H1 (cell line): ENCODE measurements around the gene NDUFB8. TPM values are rescaled to one million over a fixed set of nuclear protein-coding genes. Genes with fewer than 3 reads are reported as not detected.

Experiments used
- CTCF ChIA-PET: fragments of 300-600 bp; sonication (Branson Sonifier 250); formaldehyde crosslinking; loops from one replicate; lab custom pipeline; 2021; ENCODE audit not compliant: partially characterized antibody; lab: Charles Lee
- POLR2A ChIA-PET: fragments of 300-600 bp; sonication (Branson Sonifier 250); formaldehyde crosslinking; loops from one replicate; lab custom pipeline; 2021; ENCODE audit warnings: inconsistent platforms; ENCODE audit not compliant: partially characterized antibody; lab: Charles Lee
- DNase-seq, 2 experiments: peaks; one replicate each; pipeline versions ENCODE4 v3.0.0 to v3.0.0-alpha.2; 2010 to 2022; ENCODE audit warnings: low spot score in 2 of 2, low read depth in 1 of 2, mixed read lengths in 1 of 2
- FAIRE-seq: peaks from 2 replicates; lab custom pipeline; 2011; peaks lifted over from hg19 to GRCh38; lab: Jason Lieb, UNC
- H2AFZ ChIP-seq: 2 replicates; pipeline ENCODE4 v1.8.1; 2012; ENCODE audit warnings: low read length, inconsistent platforms
- H2AK5ac ChIP-seq: 2 replicates; pipeline ENCODE4 v1.6.1; 2013; ENCODE audit warnings: low read depth, low read length
- H2BK120ac ChIP-seq: replicated peaks from 2 replicates; pipeline ENCODE3; 2013; ENCODE audit warnings: low read depth, low read length, inconsistent platforms
- H2BK12ac ChIP-seq: 2 replicates; pipeline ENCODE4 v1.6.1; 2013; ENCODE audit warnings: low read depth, low read length
- H2BK15ac ChIP-seq: 2 replicates; pipeline ENCODE4 v1.6.1; 2013; ENCODE audit warnings: low read length
- H2BK20ac ChIP-seq: 2 replicates; pipeline ENCODE4 v1.6.1; 2013; ENCODE audit warnings: low read length
- H2BK5ac ChIP-seq: 2 replicates; pipeline ENCODE4 v1.6.1; 2013; ENCODE audit warnings: low read depth, low read length
- H3K14ac ChIP-seq: 2 replicates; pipeline ENCODE4 v1.6.1; 2013; ENCODE audit warnings: inconsistent platforms; ENCODE audit not compliant: insufficient read length
- H3K18ac ChIP-seq: 2 replicates; pipeline ENCODE4 v1.6.1; 2013; ENCODE audit warnings: low read length; ENCODE audit errors: extremely low read depth
- H3K23ac ChIP-seq: 2 replicates; pipeline ENCODE4 v1.6.1; 2013; ENCODE audit warnings: inconsistent platforms; ENCODE audit not compliant: insufficient read length
- H3K23me2 ChIP-seq: 2 replicates; pipeline ENCODE4 v1.6.1; 2013; ENCODE audit warnings: low read depth, low read length
- H3K27ac ChIP-seq: 2 replicates; pipeline ENCODE4 v1.6.1; 2011; ENCODE audit warnings: low read depth, low read length, inconsistent platforms
- H3K27me3 ChIP-seq, 4 experiments: replicated peaks in 1 of 4; 1 replicate in 1 of 4; 2 replicates in 3 of 4; pipeline versions ENCODE4 v1.6.1 to v1.8.1; 2011 to 2013; ENCODE audit warnings: low read length in 3 of 4, mild to moderate bottlenecking in 3 of 4, inconsistent platforms in 2 of 4, mixed read lengths in 2 of 4, moderate library complexity in 1 of 4; ENCODE audit not compliant: control insufficient read depth in 3 of 4, insufficient read depth in 3 of 4; ENCODE audit errors: extremely low read depth in 1 of 4
- H3K36me3 ChIP-seq, 4 experiments: 2 replicates each; pipeline versions ENCODE4 v1.6.1 to v1.8.1; 2011 to 2013; ENCODE audit warnings: mild to moderate bottlenecking in 4 of 4, low read length in 3 of 4, moderate library complexity in 2 of 4, control low read depth in 1 of 4, inconsistent platforms in 1 of 4; ENCODE audit not compliant: insufficient read depth in 4 of 4, control insufficient read depth in 2 of 4
- H3K4ac ChIP-seq: replicated peaks from 2 replicates; pipeline ENCODE3; 2013; ENCODE audit warnings: low read length, low read depth, mixed read lengths, inconsistent platforms; ENCODE audit not compliant: insufficient read length
- H3K4me1 ChIP-seq, 4 experiments: replicated peaks in 1 of 4; 1 replicate in 1 of 4; 2 replicates in 3 of 4; pipeline versions ENCODE4 v1.6.1 to v1.8.1; 2011 to 2013; ENCODE audit warnings: low read length in 3 of 4, inconsistent platforms in 2 of 4, mixed read lengths in 1 of 4; ENCODE audit not compliant: insufficient read depth in 4 of 4, control insufficient read depth in 3 of 4
- H3K4me2 ChIP-seq, 2 experiments: 2 replicates each; pipeline versions ENCODE4 v1.6.1 to v1.8.1; 2011 to 2013; ENCODE audit warnings: low read depth in 2 of 2, low read length in 2 of 2, control low read depth in 1 of 2, inconsistent platforms in 1 of 2, mild to moderate bottlenecking in 1 of 2; ENCODE audit not compliant: insufficient read depth in 1 of 2
- H3K4me3 ChIP-seq, 4 experiments: fragments of 200-600, 300-600 bp in 1 of 4; sonication (generic), shearing (Covaris generic), sonication (Bioruptor Twin) in 1 of 4; 2 replicates each; pipeline versions ENCODE4 v1.5.1 to v1.8.1; 2011 to 2016; ENCODE audit warnings: low read length in 4 of 4, low read depth in 3 of 4, control low read depth in 2 of 4, inconsistent platforms in 2 of 4, mild to moderate bottlenecking in 2 of 4, mixed read lengths in 1 of 4, moderate library complexity in 1 of 4; ENCODE audit not compliant: insufficient read depth in 2 of 4; ENCODE audit errors: extremely low read depth in 1 of 4
- H3K56ac ChIP-seq: replicated peaks from 2 replicates; pipeline ENCODE3; 2013; ENCODE audit warnings: low read depth, mild to moderate bottlenecking, mixed read lengths, low read length, inconsistent platforms; ENCODE audit not compliant: insufficient read length
- H3K79me1 ChIP-seq: 2 replicates; pipeline ENCODE4 v1.6.1; 2013; ENCODE audit warnings: low read depth, low read length, control low read depth
- H3K79me2 ChIP-seq, 2 experiments: 2 replicates each; pipeline versions ENCODE4 v1.6.1 to v1.8.1; 2012 to 2013; ENCODE audit warnings: low read length in 2 of 2, mild to moderate bottlenecking in 2 of 2, inconsistent platforms in 1 of 2; ENCODE audit not compliant: insufficient read depth in 2 of 2, control insufficient read depth in 1 of 2
- H3K9ac ChIP-seq, 4 experiments: replicated peaks in 1 of 4; 1 replicate in 1 of 4; 2 replicates in 3 of 4; pipeline versions ENCODE4 v1.6.1 to v1.8.1; 2011 to 2013; ENCODE audit warnings: low read depth in 3 of 4, low read length in 3 of 4, control low read depth in 2 of 4, mild to moderate bottlenecking in 2 of 4, moderate library complexity in 2 of 4, inconsistent platforms in 1 of 4; ENCODE audit errors: extremely low read depth in 1 of 4
- H3K9me3 ChIP-seq, 2 experiments: 2 replicates each; pipeline versions ENCODE4 v1.6.1 to v1.8.1; 2012 to 2013; ENCODE audit warnings: mild to moderate bottlenecking in 2 of 2, moderate library complexity in 2 of 2, control low read depth in 1 of 2, inconsistent platforms in 1 of 2, low read depth in 1 of 2, low read length in 1 of 2, mixed read lengths in 1 of 2; ENCODE audit not compliant: insufficient read depth in 2 of 2
- H4K20me1 ChIP-seq, 2 experiments: replicated peaks in 1 of 2; 2 replicates each; pipeline versions ENCODE3 to v1.8.1; 2011 to 2013; ENCODE audit warnings: inconsistent platforms in 2 of 2, low read length in 2 of 2, mild to moderate bottlenecking in 1 of 2; ENCODE audit not compliant: insufficient read depth in 2 of 2, control insufficient read depth in 1 of 2
- H4K5ac ChIP-seq: 2 replicates; pipeline ENCODE4 v1.6.1; 2013; ENCODE audit warnings: low read length, low read depth, mixed read lengths, inconsistent platforms; ENCODE audit not compliant: insufficient read length
- H4K8ac ChIP-seq: 2 replicates; pipeline ENCODE4 v1.8.0; 2013; ENCODE audit warnings: mild to moderate bottlenecking, moderate library complexity, low read length, inconsistent platforms; ENCODE audit not compliant: insufficient read depth; ENCODE audit errors: extremely low read depth
- H4K91ac ChIP-seq: replicated peaks from 2 replicates; pipeline ENCODE3; 2013; ENCODE audit warnings: low read length, mixed read lengths, inconsistent platforms; ENCODE audit not compliant: insufficient read length
- ASH2L ChIP-seq: fragments of 200-600, 300-600 bp; sonication (generic); IDR thresholded peaks from one replicate; pipeline ENCODE4 v1.7.1; 2017; ENCODE audit warnings: low read length
- SIX5 ChIP-seq: IDR thresholded peaks from 2 replicates; pipeline ENCODE4 v1.6.1; 2011; ENCODE audit warnings: mild to moderate bottlenecking, low read depth, low read length
- whole genome bisulfite sequencing, 2 experiments: shearing (Covaris generic) in 1 of 2; methylation state at CpG; one replicate each; pipeline versions ENCODE4 v1.1.6 to v1.1.7; 2013 to 2015; ENCODE audit warnings: low lambda C conversion rate in 2 of 2, mixed read lengths in 2 of 2, inconsistent platforms in 1 of 2, low coverage in 1 of 2, missing lambda C conversion rate in 1 of 2; ENCODE audit not compliant: insufficient replicate concordance in 2 of 2, insufficient coverage in 1 of 2, insufficient read length in 1 of 2; ENCODE audit errors: extremely low coverage in 1 of 2, missing lambda C conversion rate in 1 of 2; 5-methylcytosine and 5-hydroxymethylcytosine counted together
- polyA plus RNA-seq, 7 experiments: library from polyadenylated mRNA; depleted of rRNA in 3 of 7; stranded (reverse) in 5 of 7; unstranded in 2 of 7; fragments of >200 nt in 5 of 7; fragments of 200-250 nt in 2 of 7; gene quantifications; 1 replicate in 5 of 7; 2 replicates in 1 of 7; 4 replicates in 1 of 7; pipeline versions ENCODE4 v1.2.1 to v1.2.3, GENCODE V29; 2011 to 2013; ENCODE audit warnings: missing spikeins in 2 of 7, mixed read lengths in 2 of 7
- total RNA-seq: library from RNA; stranded (reverse); fragmentation: NEBNext Ultra II Directional; extraction: Animal tissue kit (Norgen Biotek cat#: 25700); gene quantifications from 2 replicates; pipeline ENCODE4 v1.2.1, GENCODE V29; 2021

NDUFB8 gene
- total and polyA plus RNA-seq, 2 of the 8 experiments (the other 6 are each of a cell fraction or from before 2014, with no cell fraction given): 175 to 455 TPM

DNA sequence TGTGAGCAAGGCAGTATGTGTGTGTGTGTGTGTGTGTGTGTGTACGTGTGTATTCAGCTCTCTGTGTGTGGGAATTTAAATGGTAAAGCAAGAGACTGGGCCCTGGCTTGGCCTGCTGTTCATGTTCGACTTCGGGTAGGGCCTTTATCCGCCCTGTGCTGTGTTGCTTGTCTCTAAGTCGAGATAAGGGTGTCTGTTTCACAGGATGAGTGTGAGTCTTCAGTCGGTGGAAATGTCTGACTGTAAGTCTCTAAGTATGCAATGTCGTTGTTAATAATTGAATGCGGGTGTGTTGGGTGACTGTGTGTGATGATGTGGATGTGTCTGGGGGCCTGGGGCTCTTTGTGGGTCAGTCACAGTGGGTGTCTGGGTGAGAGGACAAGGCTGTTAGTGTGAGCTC, 40.8 kb upstream of the NDUFB8 start:
- ChIA-PET POLR2A (interaction anchor here (0.8 to 2.4 kb wide), 4 partner anchors 9 to 54 kb away, joined by 3 to 15 read pairs (median 4); no protein-coding TSS in a partner anchor), CTCF (interaction anchor here (0.6 to 9.8 kb wide), 44 partner anchors 8 to 1826 kb away, joined by 3 to 88 read pairs (median 6); partner anchors contain the start of gene HIF1AN)
- Histone ChIP-seq H2AFZ (0 out of 2 replicates have a peak overlapping the region, but pooled peaks have one; percentile 16), H4K5ac (no peak overlapping the region), H4K8ac (no peak overlapping the region), H3K79me2 (no peaks in the 10 kb centered on the region), H2BK5ac (peak overlapping the region; percentile 22; the same call in 1 of the 2 replicates), H3K36me3 (no peaks in the 10 kb centered on the region), H3K4me3 (peak overlapping the region; percentile 52 to 78 (median 67); a peak in 5 of 8 replicates), H4K91ac (no peak overlapping the region), H3K23me2 (peaks cover 8% of the 10 kb centered on the region; the same call in 1 of the 2 replicates), H2BK20ac (peak overlapping the region; percentile 61; the same call in 1 of the 2 replicates), H3K79me1 (no peaks in the 10 kb centered on the region), H3K18ac (no peak overlapping the region), H3K27me3 (peaks cover 0 to 22% (median 8%) of the 10 kb centered on the region in 4 experiments; a peak in 6 of 7 replicates), H3K4me1 (peaks cover 0 to 4% (median 2%) of the 10 kb centered on the region in 4 experiments; a peak in 4 of 7 replicates), H3K23ac (no peak overlapping the region), H3K14ac (no peak overlapping the region), H2BK15ac (no peak overlapping the region), H4K20me1 (peaks cover 0 to 3% of the 10 kb centered on the region in 2 experiments), H3K9ac (no peak overlapping the region; a peak in 1 of 7 replicates), H2BK12ac (peak overlapping the region; percentile 40; the same call in 1 of the 2 replicates), H3K56ac (no peak overlapping the region), H3K9me3 (no peaks in the 10 kb centered on the region), H3K4ac (no peak overlapping the region), H2BK120ac (no peak overlapping the region), H3K27ac (no peak overlapping the region), H3K4me2 (peak overlapping the region; percentile 76 to 99), H2AK5ac (peak overlapping the region; percentile 89)
- DNase-seq (no peak), FAIRE-seq (no peak)
- TF ChIP-seq SIX5 (no peak), ASH2L (peak; percentile 3)
- WGBS, 2 experiments: 69% methylated on average over 8 of the region's 8 CpGs; no CpG with 5 or more reads in 1 of the 2 experiments
